Measurements from ENCODE around the gene CXCR6. TPM values are rescaled to one million over a fixed set of nuclear protein-coding genes. Genes with fewer than 3 reads are reported as not detected.

Gene CXCR6
- total and polyA plus RNA-seq, 2 of the 8 experiments (the other 6 are each of a cell fraction or from before 2014, with no cell fraction given), result not detected

DNA sequence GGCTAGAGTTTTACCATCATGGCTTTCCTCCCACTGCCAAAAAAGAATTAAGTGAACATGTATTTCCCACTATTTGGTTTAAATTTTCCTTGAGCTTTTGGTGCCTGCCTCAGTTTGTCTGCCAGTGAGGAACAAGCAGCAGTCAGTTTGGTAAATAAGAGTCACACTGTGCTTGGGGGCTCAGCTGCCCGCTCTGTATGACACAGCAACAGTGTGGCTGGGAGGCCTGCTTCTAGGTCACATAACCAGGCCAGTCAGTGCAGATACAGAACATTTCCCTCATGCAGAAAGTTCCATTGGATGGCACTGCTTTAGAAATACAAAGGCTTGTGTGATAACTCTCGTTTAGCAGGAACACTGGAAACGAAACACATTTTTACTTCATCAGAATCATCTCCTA, 26.7 kb downstream of the CXCR6 start (continued):
- no peak for TF ChIP-seq CHD2 (IDR thresholded peaks at IDR 0.05; ENCODE audit: low read length)
- TF ChIP-seq TEAD4 (IDR thresholded peaks at IDR 0.05; ENCODE audit: low read depth, low read length), result no peak
- no peak for TF ChIP-seq RBBP5 (IDR thresholded peaks at IDR 0.05; ENCODE audit: borderline replicate concordance, low read depth, low read length)
